GDM1 (cell line): ENCODE measurements around the gene KMT2C.

Experiments
- DNase-seq: peaks from one replicate; lab custom pipeline; 2025; lab: John Stamatoyannopoulos, UW

Gene KMT2C

GRCh38 chr7:152200395-152200794 lies 235.4 kb downstream of the KMT2C start:
- no peak for DNase-seq

- no peak for DNase-seq
Observed at GRCh38 chr7:152196391-152196790, 239.4 kb downstream of the KMT2C start.

- DNase-seq: no peak
Observed at GRCh38 chr7:152193880-152194279, 241.9 kb downstream of the KMT2C start.

GRCh38 chr7:152189061-152189460 lies 246.7 kb downstream of the KMT2C start:
- no peak for DNase-seq

GRCh38 chr7:152185558-152185957 lies 250.2 kb downstream of the KMT2C start:
- DNase-seq: no peak

GRCh38 chr7:152180587-152180986 lies 255.2 kb downstream of the KMT2C start:
- DNase-seq: no peak

- DNase-seq: no peak
Observed at GRCh38 chr7:152180048-152180447, 255.8 kb downstream of the KMT2C start.

- DNase-seq: no peak
Observed at GRCh38 chr7:152178405-152179058, 257.3 kb downstream of the KMT2C start.

- no peak for DNase-seq
Observed at GRCh38 chr7:152177681-152178404, 258.0 kb downstream of the KMT2C start.

- no peak for DNase-seq
Observed at GRCh38 chr7:152176797-152177196, 259.0 kb downstream of the KMT2C start.

- no peak for DNase-seq
Observed at GRCh38 chr7:152173372-152174070, 262.3 kb downstream of the KMT2C start.

- DNase-seq: no peak
Observed at GRCh38 chr7:152162287-152162686, 273.5 kb downstream of the KMT2C start.

- DNase-seq: no peak
Observed at GRCh38 chr7:152161171-152161570, 274.6 kb downstream of the KMT2C start.

GRCh38 chr7:152158801-152159587 lies 276.8 kb downstream of the KMT2C start:
- DNase-seq: no peak

GRCh38 chr7:152152267-152152666 lies 283.5 kb downstream of the KMT2C start:
- no peak for DNase-seq

- DNase-seq: no peak
Observed at GRCh38 chr7:152149363-152149762, 286.4 kb downstream of the KMT2C start.

GRCh38 chr7:152148706-152149105 lies 287.1 kb downstream of the KMT2C start:
- no peak for DNase-seq

- DNase-seq: no peak
Observed at GRCh38 chr7:152145853-152146466, 289.8 kb downstream of the KMT2C start.

- no peak for DNase-seq
Observed at GRCh38 chr7:152144557-152145245, 291.1 kb downstream of the KMT2C start.

- no peak for DNase-seq
Observed at GRCh38 chr7:152142976-152143595, 292.7 kb downstream of the KMT2C start.

GRCh38 chr7:152140560-152140959 lies 295.2 kb downstream of the KMT2C start:
- no peak for DNase-seq
